ENCODE results near the gene CFAP210.

CFAP210 gene

GRCh38 chr2:169672406-169672805 lies 21.8 kb downstream of the CFAP210 start:
- no peak for DNase-seq

DNA sequence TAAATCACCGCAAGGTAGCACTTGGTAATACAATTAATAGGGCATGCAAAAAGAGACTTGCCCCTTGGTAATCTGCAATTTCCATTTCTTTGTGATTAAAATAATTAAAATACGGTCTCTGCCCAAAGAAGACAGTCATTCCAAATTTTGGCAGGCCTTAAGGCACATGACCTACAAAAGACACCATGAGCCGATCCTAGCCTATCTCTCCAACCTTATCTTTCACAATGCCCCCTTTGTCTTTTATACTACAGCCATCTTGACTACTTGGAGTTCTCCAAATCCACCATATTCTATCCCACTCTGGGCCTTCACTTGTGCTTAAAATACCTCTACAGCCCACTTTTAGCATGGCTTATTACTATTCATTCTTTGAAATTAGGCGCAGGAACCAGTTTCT lies 23.3 kb downstream of the CFAP210 start:
- DNase-seq = no peak

- DNase-seq = no peak
These were observed 24.0 kb downstream of the CFAP210 start for GRCh38 chr2:169670215-169670651.

DNA sequence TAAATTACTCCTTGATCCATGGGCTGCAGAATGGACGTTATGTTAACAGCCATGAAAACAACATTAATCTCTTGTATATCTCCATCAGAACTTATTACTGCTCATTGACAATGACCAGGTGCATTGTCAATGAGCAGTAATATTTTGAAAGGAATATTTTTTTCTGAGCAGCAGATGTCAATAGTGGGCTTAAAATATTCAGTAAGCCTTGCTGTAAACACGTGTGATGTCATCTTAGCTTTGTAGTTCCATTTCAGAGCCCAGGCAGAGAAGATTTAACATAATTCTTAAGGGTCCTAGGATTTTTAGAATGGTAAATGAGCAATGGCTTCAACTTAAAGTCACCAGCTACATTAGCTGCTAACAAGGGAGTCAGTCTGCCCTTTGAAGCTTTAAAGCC lies 26.6 kb downstream of the CFAP210 start:
- no peak for DNase-seq

- DNase-seq = no peak
These were observed 29.0 kb downstream of the CFAP210 start for GRCh38 chr2:169664978-169665930.

DNA sequence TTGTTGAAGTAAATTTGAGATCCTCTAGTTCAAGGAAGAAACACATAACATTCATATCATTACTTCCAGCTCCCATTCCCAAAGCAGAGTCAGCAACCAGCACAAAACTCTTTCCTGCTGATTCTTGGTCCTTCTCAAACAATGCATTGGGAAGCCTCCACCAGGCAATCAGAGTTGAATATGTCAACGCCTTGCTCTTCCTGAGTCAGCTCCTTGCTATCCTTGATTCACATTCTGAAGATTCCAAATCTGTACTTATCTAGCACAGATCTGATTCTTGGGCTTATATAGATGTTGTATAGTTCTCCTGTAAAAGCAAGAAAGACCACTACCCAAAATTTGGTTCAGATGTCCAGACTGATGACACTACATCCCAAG lies 29.6 kb downstream of the CFAP210 start:
- DNase-seq = no peak

DNA sequence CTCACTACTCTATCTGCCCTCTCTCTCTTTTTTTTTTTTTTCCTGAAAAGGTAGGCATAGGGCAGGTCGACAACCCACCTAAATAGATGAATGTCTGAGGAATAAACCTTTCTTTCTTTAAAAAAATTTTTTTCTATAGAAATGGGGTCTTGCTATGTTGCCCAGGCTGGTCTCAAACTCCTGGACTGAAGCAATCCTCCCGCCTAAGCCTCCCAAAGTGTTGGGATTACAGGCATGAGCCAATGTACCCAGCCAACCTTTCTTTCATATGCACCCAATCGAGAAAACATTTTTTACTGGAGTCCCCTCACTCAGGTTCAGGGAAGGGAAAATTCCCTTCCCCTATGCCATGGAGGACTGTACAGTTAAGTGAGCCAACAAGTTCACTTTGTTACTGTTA lies 31.0 kb downstream of the CFAP210 start:
- no peak for DNase-seq

- no peak for DNase-seq
These were observed 31.5 kb downstream of the CFAP210 start for GRCh38 chr2:169662744-169663143.

GRCh38 chr2:169661265-169661664 lies 32.9 kb downstream of the CFAP210 start:
- DNase-seq = peak; percentile 1

DNA sequence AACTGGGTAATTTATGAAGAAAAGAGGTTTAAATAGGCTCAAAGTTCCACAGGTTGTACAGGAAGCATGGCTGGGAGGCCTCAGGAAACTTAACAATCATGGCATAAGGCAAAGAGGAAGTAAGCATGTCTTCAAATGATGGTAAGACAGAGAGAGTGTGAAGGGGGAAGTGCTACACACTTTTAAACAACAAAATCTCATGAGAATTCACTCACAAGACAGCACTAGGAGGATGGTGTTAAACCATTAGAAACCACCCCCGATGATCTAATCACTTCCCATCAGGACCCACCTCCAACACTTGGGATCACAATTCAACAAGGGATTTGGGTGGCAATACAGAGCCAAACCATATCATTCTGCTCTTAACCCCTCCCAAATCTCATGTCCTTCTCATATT lies 34.9 kb downstream of the CFAP210 start:
- no peak for DNase-seq

GRCh38 chr2:169658877-169659276 lies 35.3 kb downstream of the CFAP210 start:
- no peak for DNase-seq

DNA sequence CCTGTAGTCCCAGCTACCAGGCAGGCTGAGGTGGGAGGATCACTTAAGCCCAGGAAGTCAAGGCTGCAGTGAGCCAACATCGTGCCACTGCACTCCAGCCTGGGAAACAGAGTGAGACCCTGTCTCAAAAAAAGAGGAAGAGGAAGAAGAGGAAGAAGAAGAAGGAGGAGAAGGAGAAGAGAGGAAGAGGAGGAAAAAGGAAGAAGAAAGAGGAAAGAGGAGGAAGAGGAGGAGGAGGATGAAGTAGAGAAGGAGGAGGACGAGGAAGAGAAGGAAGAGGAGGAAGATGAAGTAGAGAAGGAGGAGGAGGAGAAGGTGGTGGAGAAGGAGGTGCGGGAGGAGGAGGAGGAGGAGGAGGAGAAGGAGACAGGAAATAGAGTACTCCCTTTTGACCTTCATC lies 38.0 kb downstream of the CFAP210 start:
- DNase-seq = no peak

GRCh38 chr2:169653636-169654035 lies 40.6 kb downstream of the CFAP210 start:
- no peak for DNase-seq

DNA sequence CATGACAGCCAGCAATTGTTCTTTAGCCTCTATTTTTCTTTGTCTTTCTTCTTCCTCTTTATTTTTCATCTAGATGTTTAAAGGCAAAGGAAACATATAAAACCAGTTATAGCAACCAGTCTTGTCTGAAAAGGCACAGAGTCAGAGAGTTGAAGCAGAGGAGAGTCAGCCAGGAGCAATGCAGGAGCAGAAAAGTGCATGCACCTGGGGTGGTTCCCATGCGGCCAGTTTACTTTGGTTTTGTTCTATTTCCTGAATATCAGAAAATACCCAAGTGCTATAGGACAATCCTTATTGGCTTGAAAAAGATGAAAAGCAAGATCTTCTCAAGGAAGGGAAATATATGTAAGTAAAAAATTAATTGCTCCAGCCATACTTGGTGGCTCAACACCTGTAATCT lies 44.9 kb downstream of the CFAP210 start:
- DNase-seq = no peak

DNA sequence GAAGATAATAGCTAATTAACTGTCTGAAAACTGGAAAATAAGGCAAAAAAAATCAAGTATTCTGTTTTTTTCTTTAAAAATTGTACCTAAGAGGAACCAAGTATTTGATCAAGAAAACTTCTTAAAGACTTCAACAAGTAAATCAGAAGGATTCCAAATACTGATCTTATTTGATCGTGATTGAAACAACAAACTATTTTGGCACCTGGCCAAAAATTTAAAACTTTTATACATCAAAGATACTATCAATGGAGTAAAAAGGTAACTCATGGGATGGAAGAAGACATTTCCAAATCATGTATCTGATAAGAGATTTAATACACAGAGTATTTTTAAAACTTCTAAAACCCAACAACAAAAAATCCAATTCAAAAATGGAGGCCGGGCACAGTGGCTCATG lies 46.7 kb downstream of the CFAP210 start:
- no peak for DNase-seq

DNA sequence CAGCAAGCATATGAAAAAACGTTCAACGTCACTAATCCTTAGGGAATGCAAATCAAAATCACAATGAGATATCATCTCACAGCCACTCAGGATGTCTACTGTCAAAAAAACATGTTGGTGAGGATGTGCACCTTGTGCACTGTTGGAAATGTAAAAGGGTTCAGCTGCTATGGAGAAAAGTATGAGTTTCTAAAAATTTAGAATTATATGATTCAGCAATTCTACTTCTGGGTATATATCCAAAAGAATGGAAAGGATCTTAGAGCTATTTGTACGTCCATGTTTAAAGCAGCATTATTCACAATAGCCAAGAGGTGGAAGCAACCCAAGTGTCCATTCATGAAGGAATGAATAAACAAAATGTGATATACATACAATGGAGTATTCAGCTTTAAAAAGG lies 50.0 kb downstream of the CFAP210 start:
- DNase-seq = no peak

DNA sequence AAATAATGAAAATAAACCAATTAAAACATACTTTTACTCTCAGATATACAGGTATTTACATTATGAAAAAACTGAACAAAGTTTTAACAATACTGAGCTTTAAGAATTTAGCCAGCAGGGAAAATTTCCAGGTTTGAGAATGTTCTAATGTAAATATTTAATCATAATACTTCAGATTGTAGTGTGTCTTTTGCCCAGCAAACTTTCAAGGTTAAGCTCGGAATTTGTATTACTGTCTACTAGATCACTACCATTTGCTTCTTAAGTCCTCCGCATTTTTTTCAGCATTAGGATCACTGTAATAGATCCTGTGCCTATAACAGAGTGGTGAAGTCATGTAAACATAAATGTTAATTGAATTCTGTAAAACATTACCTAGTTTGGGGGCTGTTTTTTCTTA lies 52.7 kb downstream of the CFAP210 start:
- DNase-seq = no peak

- DNase-seq = no peak
These were observed 54.1 kb downstream of the CFAP210 start for GRCh38 chr2:169640104-169640503.

DNA sequence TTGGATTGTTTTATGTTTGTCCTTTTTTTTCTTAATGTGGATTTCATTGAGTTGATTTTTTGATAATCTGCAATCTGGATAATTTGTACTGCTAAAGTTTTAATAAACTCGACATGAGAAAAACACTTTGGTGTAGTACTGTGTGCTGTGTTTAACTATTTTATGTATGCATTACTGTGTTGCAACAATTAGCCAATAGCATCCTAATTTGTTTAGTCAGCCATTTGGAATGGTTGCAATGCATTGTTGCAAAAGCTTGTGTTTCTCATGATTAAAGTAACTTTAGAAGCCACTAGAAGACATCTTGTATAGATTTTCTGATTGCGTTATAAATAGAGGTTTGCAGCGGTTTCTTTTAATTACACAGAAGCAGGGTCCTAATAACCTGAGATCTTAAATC lies 56.6 kb downstream of the CFAP210 start:
- no peak for DNase-seq

GRCh38 chr2:169636440-169637097 lies 57.6 kb downstream of the CFAP210 start:
- no peak for DNase-seq

DNA sequence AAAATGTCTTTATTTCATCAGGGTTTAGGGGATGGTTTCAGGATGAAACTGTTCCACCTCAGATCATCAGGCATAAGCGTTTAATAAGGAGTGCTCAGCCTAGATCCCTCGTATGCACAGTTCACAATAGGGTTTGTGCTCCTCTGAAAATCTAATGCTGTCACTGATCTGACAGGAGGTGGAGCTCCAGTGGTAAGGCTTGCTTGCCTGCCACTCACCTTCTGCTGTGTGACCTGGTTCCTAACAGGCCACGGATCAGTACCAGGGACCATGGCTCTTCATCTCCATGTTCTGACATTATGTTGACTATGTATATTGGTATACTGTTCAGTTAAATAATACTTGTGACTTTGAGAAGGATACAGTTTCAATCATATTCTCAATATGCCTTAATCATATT lies 68.4 kb downstream of the CFAP210 start:
- DNase-seq = no peak

GRCh38 chr2:169623235-169623634 lies 71.0 kb downstream of the CFAP210 start:
- no peak for DNase-seq

DNA sequence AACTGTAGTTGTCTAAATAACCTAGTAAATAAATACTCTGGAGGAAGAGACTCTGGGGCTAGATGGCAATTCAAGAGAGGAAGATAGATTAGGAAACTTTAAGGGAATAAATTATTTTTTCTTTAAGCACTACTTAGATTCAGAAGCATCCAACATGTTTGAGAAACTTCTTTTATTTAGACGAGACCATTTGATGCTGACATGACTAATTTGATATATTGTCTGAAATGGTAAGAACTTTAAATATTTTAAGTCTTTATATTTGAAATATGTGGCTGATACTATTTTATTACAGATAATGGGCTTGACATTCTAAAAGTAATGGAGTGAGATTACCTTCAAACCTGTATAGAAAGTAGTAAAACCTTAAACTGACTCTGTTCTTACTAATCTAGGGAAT lies 73.7 kb downstream of the CFAP210 start:
- DNase-seq = no peak

DNA sequence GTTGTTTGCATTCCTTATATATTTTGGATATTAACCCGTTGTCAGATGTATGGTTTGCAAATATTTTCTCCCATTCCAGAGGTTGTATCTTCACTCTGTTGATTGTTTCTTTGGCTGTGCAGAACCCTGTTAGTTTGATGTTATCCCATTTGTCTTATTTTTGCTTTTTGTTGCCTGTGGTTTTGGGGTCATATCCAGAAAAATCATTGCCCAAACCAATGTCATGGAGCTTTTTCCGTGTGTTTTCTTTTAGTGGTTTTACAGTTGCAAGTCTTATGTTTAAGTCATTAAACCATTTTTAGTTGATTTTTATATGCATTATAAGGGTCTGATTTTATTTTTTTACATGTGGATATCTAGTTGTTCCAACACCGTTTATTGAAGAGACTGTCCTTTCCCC lies 74.3 kb downstream of the CFAP210 start:
- no peak for DNase-seq

All from NCI-H1436 (cell line).